ENCODE data around the gene GAPDHS.

GRCh38 chr19:35544110-35544802 lies 11.0 kb downstream of the GAPDHS start:
- no peak for TF ChIP-seq POLR2A (IDR thresholded peaks at IDR 0.05)
- TF ChIP-seq CTCF (IDR thresholded peaks at IDR 0.05), result no peak

All from testis (tissue), 2 donors.